Hepatocyte (in vitro differentiated cells): ENCODE results near the gene XPO1.

Source experiments
- CTCF ChIP-seq: fragments of 200-600 bp; sonication (generic); IDR thresholded peaks from 2 replicates; pipeline ENCODE4 v1.5.1; 2016; ENCODE audit warnings: antibody characterized with exemption, mild to moderate bottlenecking; ENCODE audit not compliant: poor library complexity
- EZH2 ChIP-seq: fragments of 200-600 bp; sonication (generic); IDR thresholded peaks from 2 replicates; pipeline ENCODE4 v1.6.1; 2016; ENCODE audit warnings: antibody characterized with exemption, mild to moderate bottlenecking, borderline replicate concordance
- EZH2phosphoT487 ChIP-seq: fragments of 200-600 bp; sonication (generic); IDR thresholded peaks from one replicate; pipeline ENCODE4 v1.6.1; 2018; ENCODE audit warnings: antibody characterized with exemption, mild to moderate bottlenecking, low read depth, moderate library complexity; ENCODE audit not compliant: unreplicated experiment, severe bottlenecking

GRCh38 chr2:61566566-61566965, 28.4 kb upstream of the XPO1 start:
- no peak for TF ChIP-seq CTCF
- no peak for TF ChIP-seq EZH2phosphoT487
- no peak for TF ChIP-seq EZH2
